Hepatocyte (in vitro differentiated cells): Measurements from ENCODE around the gene VASN. TPM values are rescaled to one million over a fixed set of nuclear protein-coding genes. Genes with fewer than 3 reads are reported as not detected.
A peak's percentile ranks its signal among the peaks of the same experiment; 100 is the strongest.

Experiments
- DNase-seq: peaks from one replicate; pipeline ENCODE4 v3.0.0-alpha.2; 2016; ENCODE audit warnings: low spot score
- H2AFZ ChIP-seq: fragments of 200-600 bp; sonication (generic); 2 replicates; pipeline ENCODE4 v1.6.0; 2016; ENCODE audit warnings: antibody characterized with exemption, mild to moderate bottlenecking
- H3K27ac ChIP-seq: fragments of 200-600 bp; sonication (generic); 2 replicates; pipeline ENCODE4 v1.5.1; 2016; ENCODE audit warnings: mild to moderate bottlenecking
- H3K27me3 ChIP-seq: fragments of 200-600 bp; sonication (generic); 2 replicates; pipeline ENCODE4 v1.6.1; 2016
- H3K36me3 ChIP-seq: fragments of 200-600 bp; sonication (generic); replicated peaks from 2 replicates; pipeline ENCODE4 v1.5.1; 2016; ENCODE audit warnings: low read depth; ENCODE audit not compliant: insufficient read depth
- H3K4me1 ChIP-seq: fragments of 200-600 bp; sonication (generic); 2 replicates; pipeline ENCODE4 v1.5.1; 2016; ENCODE audit warnings: mild to moderate bottlenecking, moderate library complexity; ENCODE audit not compliant: insufficient read depth
- H3K4me2 ChIP-seq: fragments of 200-600 bp; sonication (generic); 2 replicates; pipeline ENCODE4 v1.6.0; 2016
- H3K4me3 ChIP-seq: fragments of 200-600 bp; sonication (generic); 2 replicates; pipeline ENCODE4 v1.5.1; 2016; ENCODE audit warnings: mild to moderate bottlenecking
- H3K79me2 ChIP-seq: fragments of 200-600 bp; sonication (generic); 2 replicates; pipeline ENCODE4 v1.6.0; 2017; ENCODE audit warnings: mild to moderate bottlenecking
- H3K9me2 ChIP-seq: fragments of 200-600 bp; sonication (generic); replicated peaks from 2 replicates; pipeline ENCODE4 v1.6.0; 2017; ENCODE audit warnings: mild to moderate bottlenecking; ENCODE audit not compliant: insufficient read depth
- H3K9me3 ChIP-seq: fragments of 200-600 bp; sonication (generic); 2 replicates; pipeline ENCODE4 v1.5.1; 2016; ENCODE audit warnings: low read depth, mild to moderate bottlenecking
- H4K20me1 ChIP-seq: fragments of 200-600 bp; sonication (generic); 2 replicates; pipeline ENCODE4 v1.6.0; 2016; ENCODE audit warnings: mild to moderate bottlenecking; ENCODE audit not compliant: insufficient read depth, poor library complexity, severe bottlenecking
- CTCF ChIP-seq: fragments of 200-600 bp; sonication (generic); IDR thresholded peaks from 2 replicates; pipeline ENCODE4 v1.5.1; 2016; ENCODE audit warnings: antibody characterized with exemption, mild to moderate bottlenecking; ENCODE audit not compliant: poor library complexity
- EZH2 ChIP-seq: fragments of 200-600 bp; sonication (generic); IDR thresholded peaks from 2 replicates; pipeline ENCODE4 v1.6.1; 2016; ENCODE audit warnings: antibody characterized with exemption, mild to moderate bottlenecking, borderline replicate concordance
- EZH2phosphoT487 ChIP-seq: fragments of 200-600 bp; sonication (generic); IDR thresholded peaks from one replicate; pipeline ENCODE4 v1.6.1; 2018; ENCODE audit warnings: antibody characterized with exemption, mild to moderate bottlenecking, low read depth, moderate library complexity; ENCODE audit not compliant: unreplicated experiment, severe bottlenecking
- WGBS: methylation state at CpG from one replicate; pipeline ENCODE4 v1.1.6; 2016; ENCODE audit warnings: low lambda C conversion rate; ENCODE audit errors: missing lambda C conversion rate; 5-methylcytosine and 5-hydroxymethylcytosine counted together
- polyA plus RNA-seq: library from polyadenylated mRNA; unstranded; fragments of >200 nt; fragmentation: Nextera tagmentation; extraction: Ambion mirVana; gene quantifications from 2 replicates; pipeline ENCODE4 v1.2.1, GENCODE V29; 2016
- total RNA-seq: library from RNA; depleted of rRNA; stranded (reverse); fragments of >200 nt; gene quantifications from 2 replicates; pipeline ENCODE4 v1.2.3, GENCODE V29; 2014

Gene VASN
- total and polyA plus RNA-seq, 2 experiments from 2014 or later: 12.1 to 64.2 TPM

GRCh38 chr16:4380119-4381063 is 8.7 kb downstream of the VASN start:
- H2AFZ ChIP-seq: no peak overlapping the region
- 82% methylated on average over 25 of the region's 26 CpGs for WGBS
- H3K27ac ChIP-seq: peak overlapping the region; percentile 57
- H3K9me3 ChIP-seq: no peaks in the 10 kb centered on the region
- peaks cover 28% of the 10 kb centered on the region for H3K79me2 ChIP-seq
- H3K27me3 ChIP-seq: no peaks in the 10 kb centered on the region
- peaks cover 33% of the 10 kb centered on the region for H3K4me1 ChIP-seq
- no peaks in the 10 kb centered on the region for H3K36me3 ChIP-seq
- TF ChIP-seq EZH2phosphoT487: no peak
- TF ChIP-seq EZH2: no peak
- TF ChIP-seq CTCF: no peak
- H4K20me1 ChIP-seq: peaks cover 21% of the 10 kb centered on the region
- H3K4me2 ChIP-seq: no peak overlapping the region
- no peaks in the 10 kb centered on the region for H3K9me2 ChIP-seq
- no peak for DNase-seq
- no peak overlapping the region for H3K4me3 ChIP-seq

GRCh38 chr16:4381072-4381934 is 9.7 kb downstream of the VASN start:
- DNase-seq: no peak
- peaks cover 17% of the 10 kb centered on the region for H4K20me1 ChIP-seq
- peaks cover 31% of the 10 kb centered on the region for H3K4me1 ChIP-seq
- TF ChIP-seq EZH2phosphoT487 (no peak), CTCF (no peak), EZH2 (no peak)
- no peak overlapping the region for H3K4me3 ChIP-seq
- H2AFZ ChIP-seq: no peak overlapping the region
- WGBS: 96% methylated on average over 58 of the region's 59 CpGs
- H3K9me3 ChIP-seq: no peaks in the 10 kb centered on the region
- H3K27me3 ChIP-seq: no peaks in the 10 kb centered on the region
- H3K27ac ChIP-seq: no peak overlapping the region
- H3K79me2 ChIP-seq: peaks cover 19% of the 10 kb centered on the region
- H3K36me3 ChIP-seq: no peaks in the 10 kb centered on the region
- no peak overlapping the region for H3K4me2 ChIP-seq
- H3K9me2 ChIP-seq: no peaks in the 10 kb centered on the region

GRCh38 chr16:4381935-4382794 is 10.5 kb downstream of the VASN start:
- Histone ChIP-seq H4K20me1 (peaks cover 17% of the 10 kb centered on the region), H2AFZ (no peak overlapping the region), H3K36me3 (no peaks in the 10 kb centered on the region), H3K9me3 (no peaks in the 10 kb centered on the region), H3K4me3 (no peak overlapping the region), H3K4me1 (peaks cover 30% of the 10 kb centered on the region), H3K79me2 (peaks cover 10% of the 10 kb centered on the region), H3K9me2 (no peaks in the 10 kb centered on the region), H3K4me2 (no peak overlapping the region), H3K27ac (no peak overlapping the region), H3K27me3 (no peaks in the 10 kb centered on the region)
- TF ChIP-seq EZH2phosphoT487 (no peak), EZH2 (no peak), CTCF (no peak)
- no peak for DNase-seq
- WGBS: 96% methylated on average over 47 of the region's 55 CpGs
